GM19238 (cell line): ENCODE measurements around the gene LBHD1.
"Not testable (repeated sequence)": the region's sequence is repeated elsewhere in the genome, so short reads cannot be mapped to it uniquely, and the experiment has no call there.

Experiments
- DNase-seq: peaks from one replicate; pipeline ENCODE4 v3.0.0; 2011; ENCODE audit warnings: low spot score; ENCODE audit not compliant: insufficient read length

The LBHD1 gene

DNA sequence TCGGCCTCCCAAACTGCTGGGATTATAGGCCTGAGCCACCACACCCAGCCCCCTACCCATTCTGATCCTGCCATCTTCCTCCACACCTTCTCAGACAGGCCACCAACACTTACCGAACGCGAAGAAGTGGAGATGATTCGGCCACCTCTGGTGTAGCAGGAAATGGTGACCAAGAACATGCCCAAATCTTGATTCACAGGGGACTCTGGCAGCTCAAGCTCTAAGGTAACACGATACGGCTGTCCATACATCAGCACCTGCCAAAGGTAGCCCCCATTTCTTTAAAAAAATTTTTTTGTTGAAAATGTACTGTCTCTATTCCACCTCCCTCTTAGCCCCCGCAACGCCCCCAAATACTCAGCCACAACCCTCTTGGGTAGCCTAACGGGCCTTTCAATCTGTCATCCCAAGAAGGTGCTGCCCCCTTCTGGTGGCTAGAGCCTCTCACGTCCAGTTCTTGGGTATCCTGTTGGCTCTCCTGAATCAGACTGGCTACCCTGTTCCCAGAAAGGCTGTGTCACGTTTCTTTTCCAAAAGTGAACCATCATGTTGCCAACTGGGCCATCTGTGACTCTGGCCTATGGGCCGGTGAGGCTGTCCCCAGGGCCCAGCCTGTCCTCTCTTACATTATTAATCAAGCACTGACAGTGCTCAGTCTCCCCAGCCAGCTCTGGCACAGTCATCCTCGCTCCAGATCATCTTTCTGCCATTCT lies 22.5 kb upstream of the LBHD1 start:
- peak; percentile 70 for DNase-seq

DNA sequence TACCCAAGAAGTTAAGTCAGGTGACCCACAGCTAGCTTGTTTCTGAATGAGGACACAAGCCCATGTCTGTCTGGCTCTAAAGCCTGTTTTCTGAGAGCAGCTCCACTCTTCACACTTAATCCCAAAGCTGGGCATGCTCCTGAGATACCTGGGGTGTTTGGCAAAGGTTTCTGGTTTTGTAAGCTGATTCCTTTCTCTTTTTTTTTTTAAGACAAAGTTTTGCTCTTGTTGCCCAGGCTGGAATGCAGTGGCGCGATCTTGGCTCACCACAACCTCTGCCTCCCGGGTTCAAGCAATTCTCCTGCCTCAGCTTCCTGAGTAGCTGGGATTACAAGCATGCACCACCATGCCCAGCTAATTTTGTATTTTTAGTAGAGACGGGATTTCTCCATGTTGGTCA lies 21.6 kb upstream of the LBHD1 start:
- DNase-seq = not testable (repeated sequence)

DNA sequence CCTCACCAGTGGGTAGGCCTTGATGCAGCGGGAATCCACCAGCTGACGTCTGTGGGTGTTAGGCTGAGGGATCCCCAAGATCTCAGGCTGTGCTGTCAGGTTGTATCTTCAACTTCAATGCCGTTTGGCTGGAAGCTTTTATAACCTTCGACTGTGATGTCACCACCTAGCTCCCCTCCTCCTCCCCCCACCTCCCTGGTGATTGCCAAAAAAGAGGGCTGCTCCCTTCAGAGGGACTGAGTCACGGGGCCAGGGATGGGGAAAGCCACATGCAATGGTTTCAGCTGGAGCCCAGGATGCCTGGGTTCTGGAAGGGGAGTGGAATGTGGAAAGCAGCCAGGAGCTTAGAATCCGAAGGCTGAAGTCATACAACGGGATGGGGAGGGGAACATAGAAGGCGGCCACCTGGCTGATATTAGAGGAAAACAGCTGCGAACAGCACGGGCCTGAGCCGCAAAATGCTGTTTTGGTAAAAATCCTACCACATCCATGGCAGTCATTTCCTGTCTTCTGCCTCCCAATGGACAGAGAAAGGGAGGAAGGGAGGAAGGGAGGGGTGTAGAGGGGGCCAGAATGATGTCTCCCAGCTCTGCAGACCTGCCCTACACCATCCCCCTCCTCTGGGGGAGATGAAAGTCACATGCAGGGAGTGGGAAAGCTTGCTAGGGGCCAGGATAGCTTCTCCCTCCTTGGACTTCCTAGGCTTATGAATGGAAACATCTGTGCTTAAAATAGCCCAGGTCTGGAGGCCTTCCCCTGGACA lies 17.5 kb upstream of the LBHD1 start, which contains the start of gene LRRN4CL:
Gene LRRN4CL, minus strand, starts transcription at position 110 of the 763 bp plus-strand sequence. CDS start 1,022 bp downstream, outside the sequence.
- DNase-seq = no peak

DNA sequence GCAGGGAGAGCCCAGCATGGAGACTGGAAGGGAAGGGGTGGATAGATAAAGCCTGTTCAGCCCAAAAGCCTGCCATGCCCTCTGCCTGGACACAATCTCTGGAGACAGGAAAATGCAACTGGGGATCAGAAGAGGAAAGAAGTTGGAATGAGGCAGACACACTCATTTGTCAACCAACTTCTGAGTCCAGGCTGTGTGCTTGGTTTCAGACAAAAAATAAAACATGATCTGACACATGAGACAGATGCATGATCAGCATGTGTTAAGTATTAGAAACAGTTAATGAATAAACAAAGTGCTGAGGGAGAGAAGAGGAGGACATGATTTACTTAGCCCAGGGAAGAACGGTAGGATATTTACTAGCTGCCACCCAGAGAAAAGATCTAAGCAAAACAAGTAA lies 16.4 kb upstream of the LBHD1 start:
- DNase-seq = no peak

DNA sequence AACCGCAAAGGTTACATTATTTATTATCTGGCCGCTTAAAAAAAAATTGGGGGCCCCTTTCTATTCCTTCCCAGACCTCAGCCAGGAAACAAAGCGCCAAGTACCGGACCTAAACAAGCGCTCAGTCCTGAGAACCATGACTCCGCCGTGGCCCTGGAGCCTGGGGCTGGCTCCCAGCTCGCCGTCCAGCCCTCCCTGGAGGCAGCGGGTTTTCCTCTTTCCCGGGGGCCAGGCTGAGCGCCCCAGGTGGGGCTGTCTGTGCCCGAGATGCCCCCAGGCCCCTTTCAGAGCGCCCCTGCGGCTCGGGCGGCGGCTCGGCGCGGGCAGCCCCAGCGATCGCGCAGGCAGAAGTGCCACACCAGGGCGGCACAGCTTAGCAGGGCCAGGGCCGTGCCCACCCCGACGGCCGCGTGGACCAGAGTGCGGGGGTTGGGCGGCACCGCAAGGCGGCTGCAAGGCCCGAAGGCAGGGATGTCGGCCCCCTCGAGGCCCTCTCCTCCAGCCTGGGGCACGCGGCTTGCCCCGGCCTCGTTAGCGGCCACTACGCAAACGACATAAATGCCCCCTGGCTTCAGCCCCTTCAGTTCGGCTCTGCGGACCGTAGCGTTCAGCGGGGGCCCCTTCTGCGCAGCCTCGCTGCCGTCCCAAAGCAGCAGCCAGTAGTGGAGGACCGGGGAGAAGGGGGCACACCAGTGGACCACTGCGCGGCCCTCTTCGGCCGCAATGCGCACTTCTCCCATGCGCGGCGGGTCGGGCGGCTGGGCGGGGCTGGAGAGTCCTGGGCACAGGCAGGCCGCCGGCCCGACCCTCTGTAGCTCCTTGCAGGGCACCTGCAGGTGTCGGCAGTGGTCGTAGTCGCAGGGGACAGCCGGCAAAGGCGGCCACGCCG lies 15.7 kb upstream of the LBHD1 start:
- DNase-seq = no peak

DNA sequence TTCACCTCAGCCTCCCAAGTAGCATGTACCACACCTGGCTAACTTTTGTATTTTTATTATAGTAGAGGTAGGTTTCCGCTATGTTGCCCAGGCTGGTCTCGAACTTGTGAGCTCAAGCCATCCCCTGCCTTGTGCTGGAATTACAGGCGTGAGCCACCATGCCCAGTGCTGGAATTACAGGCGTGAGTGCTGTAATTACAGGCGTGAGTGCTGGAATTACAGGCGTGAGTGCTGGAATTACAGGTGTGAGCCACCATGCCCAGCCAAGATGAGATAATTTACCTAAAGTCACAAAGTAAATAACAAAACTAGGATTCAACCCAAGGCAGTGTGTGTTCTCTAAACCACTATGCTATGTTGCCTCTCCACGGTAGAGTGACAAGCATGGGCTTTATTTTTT lies 10.5 kb upstream of the LBHD1 start:
- DNase-seq = no peak

DNA sequence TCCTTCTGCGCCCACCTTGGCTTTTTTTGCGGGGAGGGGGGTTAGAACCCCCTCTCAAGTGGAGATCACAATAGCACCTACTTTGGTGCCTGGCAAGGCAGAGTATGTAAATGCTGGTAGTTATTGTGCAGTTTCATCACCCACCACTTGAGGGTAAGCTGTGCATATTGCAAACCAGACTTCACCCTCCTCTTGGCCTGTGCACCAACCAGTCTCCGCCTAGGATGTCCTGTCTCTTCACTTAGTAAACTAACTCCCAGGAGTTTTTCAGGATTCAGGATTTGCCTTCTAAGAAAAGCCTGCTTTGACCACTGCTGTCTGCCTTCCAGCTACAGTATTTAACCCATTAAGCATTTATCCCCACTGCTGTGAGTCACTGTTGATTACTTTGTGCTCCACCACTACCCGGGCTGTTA lies 8.8 kb upstream of the LBHD1 start:
- DNase-seq = no peak

DNA sequence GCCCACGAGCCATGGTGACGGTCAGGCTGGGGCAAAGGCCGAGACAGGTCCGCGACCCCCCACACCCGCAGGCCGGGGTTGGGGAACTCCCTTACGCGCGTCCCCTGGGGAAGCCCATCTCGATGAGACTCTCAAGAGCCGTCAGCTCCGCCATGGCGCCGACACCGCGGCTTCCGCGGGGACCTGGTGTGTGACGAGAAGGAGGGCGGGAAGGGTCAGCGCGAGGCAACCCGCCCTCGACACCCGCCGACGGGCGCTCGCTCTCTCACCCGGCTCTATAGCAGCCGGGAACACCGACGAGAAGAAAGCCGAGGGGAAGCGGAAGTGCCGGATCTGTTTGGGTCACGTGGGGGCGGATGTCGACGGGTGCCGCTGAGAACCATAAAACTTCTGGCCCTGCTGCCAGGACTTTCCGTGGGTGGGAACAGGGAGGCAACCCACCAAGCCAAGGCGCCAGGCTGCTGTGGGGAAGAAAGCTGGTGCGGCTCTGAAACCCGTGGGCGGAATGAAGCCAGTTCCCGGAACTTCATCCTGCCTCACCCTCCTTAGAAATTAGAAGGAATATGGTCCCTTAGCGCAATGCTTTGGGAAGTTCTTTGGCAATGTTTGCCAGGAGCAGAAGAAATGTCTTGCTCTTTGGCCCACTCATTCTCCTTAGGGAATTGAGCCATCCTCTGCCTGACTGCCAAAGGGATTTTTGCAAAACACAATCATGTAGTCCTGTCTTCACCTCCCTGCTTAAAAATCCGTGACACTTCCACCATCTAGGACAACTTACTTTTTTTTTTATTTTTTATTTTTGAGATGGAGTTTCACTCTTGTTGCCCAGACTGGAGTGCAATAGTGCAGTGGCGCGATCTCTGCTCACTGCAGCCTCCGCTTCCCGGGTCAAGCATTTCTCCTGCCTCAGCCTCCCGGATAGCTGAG lies 7.0 kb upstream of the LBHD1 start, which contains the start of gene UBXN1:
Gene UBXN1, minus strand, starts transcription at position 304 of the 927 bp plus-strand sequence. Its CDS starts 150 bp downstream, at position 154.
- DNase-seq = peak; percentile 91

DNA sequence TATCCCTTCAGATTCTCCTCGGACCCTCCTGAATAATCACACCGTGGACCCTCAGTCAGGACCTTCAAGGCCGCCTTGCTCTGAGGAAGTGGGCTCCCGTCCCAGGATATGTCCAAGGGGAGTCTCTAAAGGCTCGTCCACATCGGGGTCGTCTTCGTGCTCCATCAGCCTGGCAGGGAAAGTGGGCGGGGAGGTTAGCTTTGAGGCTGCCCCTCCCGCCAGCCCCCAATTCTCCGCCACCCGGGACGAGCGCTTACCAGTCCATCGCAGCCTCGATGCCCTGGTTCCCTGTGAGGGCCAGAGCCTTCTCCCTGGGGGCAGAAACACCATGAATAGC lies 6.3 kb upstream of the LBHD1 start:
- no peak for DNase-seq

DNA sequence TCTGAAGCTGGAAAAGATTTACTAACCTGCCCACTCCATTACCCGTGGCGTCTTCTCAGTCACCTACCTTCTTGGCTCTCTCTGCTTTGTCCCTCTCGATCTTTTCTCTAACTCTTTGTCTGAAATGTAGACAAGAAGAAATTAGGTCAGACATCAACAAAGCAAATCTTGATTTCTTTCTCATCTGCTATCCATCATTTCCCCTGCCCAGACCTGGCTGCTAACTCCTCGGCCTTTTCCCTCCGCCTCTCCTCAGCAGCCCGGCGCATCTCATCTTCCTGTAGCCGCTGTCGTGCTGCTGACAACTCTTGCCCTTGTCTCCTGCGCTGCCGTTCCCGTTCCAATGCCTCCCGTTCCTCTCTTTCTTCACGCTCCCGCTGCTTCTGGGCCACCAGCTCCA lies 5.6 kb upstream of the LBHD1 start:
- no peak for DNase-seq

DNA sequence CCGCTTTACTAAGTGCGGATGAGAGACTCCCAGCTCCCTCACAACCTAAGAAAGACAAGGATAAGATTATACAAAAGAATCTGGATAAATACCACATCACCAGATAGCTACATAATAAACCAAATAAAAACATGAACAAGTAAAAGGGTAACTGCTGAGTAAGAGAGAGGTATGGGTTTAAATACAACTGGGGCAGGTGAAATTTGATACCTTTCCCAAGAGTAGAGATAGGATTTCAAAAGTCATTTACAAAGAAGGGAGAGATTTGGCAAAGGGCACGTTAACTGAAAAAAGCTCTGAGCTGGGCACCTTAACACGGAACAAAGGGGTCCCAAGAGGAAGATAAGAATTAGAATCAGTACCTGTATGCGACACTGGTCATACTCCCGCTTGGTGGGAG lies 5.1 kb upstream of the LBHD1 start:
- DNase-seq = no peak

DNA sequence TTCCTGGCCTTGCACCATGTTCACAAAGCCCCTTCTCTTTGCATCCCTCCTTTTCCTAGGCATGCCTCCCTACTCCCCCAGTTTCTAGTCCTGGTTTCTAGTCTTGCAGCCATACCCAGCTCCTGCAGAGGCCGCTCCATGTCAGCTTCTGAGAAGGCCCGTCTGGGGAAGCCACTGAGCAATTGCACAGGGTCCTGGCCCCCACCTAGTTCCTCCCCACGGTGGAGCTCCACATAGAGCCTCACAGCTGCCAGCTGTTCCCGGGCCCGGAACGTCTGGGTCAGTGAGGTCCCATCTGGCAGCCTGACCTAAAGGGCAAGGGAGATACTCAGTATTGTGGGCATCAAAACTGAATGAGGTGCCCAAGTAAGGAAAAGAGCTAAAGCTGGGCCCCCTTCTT lies 4.6 kb upstream of the LBHD1 start:
- DNase-seq = no peak

DNA sequence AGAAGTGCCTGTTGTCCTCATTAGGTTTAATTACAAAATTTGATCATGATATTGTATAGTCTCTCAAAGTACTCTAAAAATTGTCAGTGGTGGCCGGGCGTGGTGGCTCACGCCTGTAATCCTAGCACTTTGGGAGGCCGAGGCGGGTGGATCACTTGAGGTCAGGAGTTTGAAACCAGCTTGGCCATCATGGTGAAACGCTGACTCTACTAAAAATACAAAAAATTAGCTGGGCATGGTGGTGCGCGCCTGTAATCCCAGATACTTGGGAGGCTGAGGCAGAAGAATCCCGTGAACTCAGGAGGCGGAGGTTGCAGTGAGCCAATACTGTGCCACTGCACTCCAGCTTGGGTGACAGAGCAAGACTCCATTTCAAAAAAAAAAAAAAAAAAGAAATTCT lies 3.3 kb upstream of the LBHD1 start:
- DNase-seq = not testable (repeated sequence)

DNA sequence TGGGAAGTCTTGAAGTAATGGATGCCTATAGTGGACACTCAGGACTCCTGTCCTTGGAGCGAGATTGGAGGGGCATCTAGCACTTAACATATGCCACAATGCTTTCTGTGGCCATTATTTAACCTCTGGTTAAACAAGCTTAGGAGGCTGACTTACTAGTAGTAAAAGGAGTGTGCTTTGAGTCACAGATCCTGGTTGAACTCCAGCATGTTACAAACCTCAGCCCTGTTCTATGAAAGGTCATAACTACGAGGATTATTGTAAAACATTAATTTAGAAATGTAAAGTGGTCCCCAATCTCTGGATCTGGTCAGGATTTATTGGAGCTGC lies 1.1 kb upstream of the LBHD1 start:
- no peak for DNase-seq

DNA sequence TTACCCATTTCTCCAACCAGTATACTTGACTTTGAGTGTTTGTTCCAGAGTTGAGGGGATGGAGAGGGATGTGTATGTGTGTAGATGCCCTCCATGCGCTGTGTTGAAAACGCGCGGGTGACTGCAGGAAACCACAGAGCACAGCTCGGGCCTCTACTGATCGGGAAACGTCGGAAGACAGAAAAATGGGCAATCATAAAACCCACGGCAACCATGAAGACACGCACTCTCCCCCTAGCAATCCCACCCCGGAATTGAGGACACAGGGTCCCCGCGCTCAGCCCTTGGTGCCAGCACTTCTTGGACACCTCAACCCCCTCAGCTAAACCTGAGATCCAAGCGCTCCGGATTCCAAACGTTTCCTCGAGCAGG lies 845 bp downstream of the LBHD1 start:
- DNase-seq = no peak

DNA sequence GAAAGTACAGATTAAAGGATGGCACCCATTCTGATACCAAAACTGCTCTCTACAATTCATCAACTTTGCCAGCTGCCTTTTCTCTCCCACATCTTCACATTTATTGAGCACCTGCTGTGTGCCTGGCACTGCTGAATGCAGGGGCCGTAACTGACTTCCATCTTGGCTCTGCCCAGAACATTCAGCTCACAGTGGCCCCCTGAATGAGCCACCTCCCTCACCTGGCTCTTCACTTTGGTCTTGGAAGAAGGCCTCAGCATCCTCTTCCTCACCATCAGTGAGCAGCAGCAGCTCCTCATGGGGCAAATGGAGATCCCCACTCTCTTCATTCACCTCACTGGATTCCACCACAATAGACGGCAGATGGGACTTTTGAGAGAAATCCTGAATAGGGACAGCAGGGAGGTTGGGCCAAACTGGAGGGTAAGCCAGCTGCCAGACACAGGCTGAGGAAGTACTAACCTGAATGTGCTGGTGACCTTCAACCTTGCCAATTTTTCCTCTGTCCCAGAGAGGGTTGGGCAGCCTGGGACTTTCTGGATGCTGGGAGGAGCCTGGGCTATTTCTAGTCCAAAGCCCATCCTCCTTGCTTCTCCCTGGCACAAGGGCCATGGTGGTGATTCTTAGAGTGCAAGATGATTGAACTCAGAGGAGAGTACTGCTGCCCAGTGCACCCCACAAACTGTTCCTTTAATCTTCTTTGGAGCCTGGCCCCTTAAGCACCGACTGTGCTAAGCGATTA lies 2.5 kb downstream of the LBHD1 start:
- no peak for DNase-seq

DNA sequence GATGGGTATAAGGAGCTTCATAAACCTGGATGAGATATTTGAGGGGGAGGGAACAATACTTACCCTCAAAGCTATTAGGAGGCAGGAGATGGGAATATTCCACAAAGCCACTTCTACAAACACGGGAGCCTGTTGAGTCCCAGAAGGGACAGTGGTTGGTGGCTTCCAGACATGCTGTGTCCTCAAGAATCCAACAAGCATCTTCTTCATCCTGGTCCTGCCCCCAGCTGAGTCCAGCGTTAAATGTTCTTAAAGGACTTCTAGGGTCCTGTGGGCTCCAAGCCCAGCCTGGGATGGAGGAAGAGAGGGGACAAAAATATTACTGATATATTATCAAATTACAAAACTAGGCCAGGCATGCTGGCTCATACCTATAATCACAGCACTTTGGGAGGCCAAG lies 4.6 kb downstream of the LBHD1 start:
- no peak for DNase-seq

DNA sequence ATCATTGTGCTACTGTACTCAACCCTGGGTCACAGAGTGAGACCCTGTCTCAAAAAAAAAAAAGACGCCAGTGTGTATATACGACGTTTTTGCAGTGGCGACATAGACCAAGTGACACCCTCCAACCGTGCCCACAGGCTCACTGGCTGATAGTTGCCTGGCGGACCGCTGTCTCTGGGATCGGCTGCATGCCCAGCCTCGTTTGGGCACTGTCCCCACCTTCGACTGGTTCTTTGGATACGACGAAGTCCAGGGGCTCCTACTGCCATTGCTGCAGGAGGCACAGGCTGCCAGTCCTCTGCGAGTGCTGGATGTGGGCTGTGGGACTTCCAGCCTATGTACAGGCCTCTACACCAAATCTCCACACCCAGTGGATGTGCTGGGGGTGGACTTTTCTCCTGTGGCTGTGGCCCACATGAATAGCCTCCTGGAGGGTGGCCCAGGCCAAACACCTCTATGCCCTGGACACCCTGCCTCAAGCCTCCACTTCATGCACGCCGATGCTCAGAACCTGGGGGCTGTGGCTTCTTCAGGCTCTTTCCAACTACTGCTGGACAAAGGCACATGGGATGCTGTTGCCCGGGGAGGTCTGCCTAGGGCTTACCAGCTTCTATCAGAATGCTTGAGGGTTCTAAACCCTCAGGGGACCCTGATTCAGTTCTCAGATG lies 5.7 kb downstream of the LBHD1 start:
- no peak for DNase-seq

DNA sequence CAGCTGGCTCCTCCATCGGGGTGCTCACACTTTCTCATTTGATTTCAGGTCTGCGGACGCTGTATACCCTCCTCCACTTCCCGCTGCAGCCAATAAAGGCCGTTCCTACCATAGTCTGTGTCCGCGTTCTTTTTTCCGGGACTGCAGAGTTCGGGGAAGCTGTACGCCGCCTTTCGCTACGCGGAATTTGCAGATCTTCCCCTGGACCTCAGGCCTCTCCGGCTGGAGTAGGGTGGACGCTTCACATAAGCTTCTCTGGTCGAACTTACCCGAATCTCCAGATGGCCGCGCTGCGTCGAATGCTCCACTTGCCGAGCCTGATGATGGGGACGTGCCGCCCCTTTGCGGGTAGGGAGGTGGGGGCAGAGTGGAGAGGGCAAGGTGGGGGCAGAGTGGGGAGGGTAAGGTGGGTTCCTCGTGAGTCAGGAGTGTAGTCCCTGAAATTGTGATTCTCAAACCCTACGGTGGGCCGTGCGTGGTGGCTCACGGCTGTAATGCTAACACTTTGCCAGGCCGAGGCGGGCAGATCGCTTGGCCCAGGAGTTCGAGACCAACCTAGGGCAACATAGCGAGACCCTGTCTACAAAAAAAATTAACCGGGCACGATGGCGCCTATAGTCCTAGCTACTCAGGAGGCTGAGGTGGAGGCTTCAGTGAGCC lies 6.3 kb downstream of the LBHD1 start:
- DNase-seq = no peak
